Raji (cell line): ENCODE measurements around the gene CFAP54.

Experiments used
- POLR2A ChIP-seq: IDR thresholded peaks from 2 replicates; pipeline ENCODE4 v1.6.1; 2011; ENCODE audit warnings: low read depth, low read length, control low read depth; ENCODE audit not compliant: insufficient read depth

Gene CFAP54

GRCh38 chr12:96522690-96523089 lies 33.3 kb downstream of the CFAP54 start:
- TF ChIP-seq POLR2A = no peak

- TF ChIP-seq POLR2A = no peak
Observed at GRCh38 chr12:96526110-96526509, 36.7 kb downstream of the CFAP54 start.

- no peak for TF ChIP-seq POLR2A
Observed at GRCh38 chr12:96529912-96530311, 40.5 kb downstream of the CFAP54 start.

- TF ChIP-seq POLR2A = no peak
Observed at GRCh38 chr12:96534339-96534738, 45.0 kb downstream of the CFAP54 start.

- no peak for TF ChIP-seq POLR2A
Observed at GRCh38 chr12:96548384-96548783, 59.0 kb downstream of the CFAP54 start.

GRCh38 chr12:96549341-96549740 lies 60.0 kb downstream of the CFAP54 start:
- TF ChIP-seq POLR2A = no peak

- TF ChIP-seq POLR2A = no peak
Observed at GRCh38 chr12:96570579-96570978, 81.2 kb downstream of the CFAP54 start.

GRCh38 chr12:96571101-96571862 lies 81.9 kb downstream of the CFAP54 start:
- no peak for TF ChIP-seq POLR2A

GRCh38 chr12:96578526-96579125 lies 89.2 kb downstream of the CFAP54 start:
- TF ChIP-seq POLR2A = no peak

- no peak for TF ChIP-seq POLR2A
Observed at GRCh38 chr12:96585977-96586376, 96.6 kb downstream of the CFAP54 start.

- TF ChIP-seq POLR2A = no peak
Observed at GRCh38 chr12:96587691-96588090, 98.3 kb downstream of the CFAP54 start.

GRCh38 chr12:96590970-96591369 lies 101.6 kb downstream of the CFAP54 start:
- no peak for TF ChIP-seq POLR2A

GRCh38 chr12:96605684-96606083 lies 116.3 kb downstream of the CFAP54 start:
- TF ChIP-seq POLR2A = no peak

GRCh38 chr12:96606134-96606533 lies 116.8 kb downstream of the CFAP54 start:
- TF ChIP-seq POLR2A = no peak

- TF ChIP-seq POLR2A = no peak
Observed at GRCh38 chr12:96606644-96607043, 117.3 kb downstream of the CFAP54 start.

GRCh38 chr12:96617178-96617577 lies 127.8 kb downstream of the CFAP54 start:
- TF ChIP-seq POLR2A = no peak

- TF ChIP-seq POLR2A = no peak
Observed at GRCh38 chr12:96623155-96623554, 133.8 kb downstream of the CFAP54 start.
